Stimulated activated CD4-positive, alpha-beta T cell treated with anti-CD3 and anti-CD28 coated beads, TNF-alpha, amount 100 ng/mL, for 1 hour (primary cell): Measurements from ENCODE around the gene IL17REL.

ENCODE experiments used
- DNase-seq, 3 donors: peaks; one replicate each; pipeline ENCODE4 v3.0.0-alpha.2; 2020; ENCODE audit warnings: low read depth in 3 of 3, low spot score in 1 of 3

The IL17REL gene

DNA sequence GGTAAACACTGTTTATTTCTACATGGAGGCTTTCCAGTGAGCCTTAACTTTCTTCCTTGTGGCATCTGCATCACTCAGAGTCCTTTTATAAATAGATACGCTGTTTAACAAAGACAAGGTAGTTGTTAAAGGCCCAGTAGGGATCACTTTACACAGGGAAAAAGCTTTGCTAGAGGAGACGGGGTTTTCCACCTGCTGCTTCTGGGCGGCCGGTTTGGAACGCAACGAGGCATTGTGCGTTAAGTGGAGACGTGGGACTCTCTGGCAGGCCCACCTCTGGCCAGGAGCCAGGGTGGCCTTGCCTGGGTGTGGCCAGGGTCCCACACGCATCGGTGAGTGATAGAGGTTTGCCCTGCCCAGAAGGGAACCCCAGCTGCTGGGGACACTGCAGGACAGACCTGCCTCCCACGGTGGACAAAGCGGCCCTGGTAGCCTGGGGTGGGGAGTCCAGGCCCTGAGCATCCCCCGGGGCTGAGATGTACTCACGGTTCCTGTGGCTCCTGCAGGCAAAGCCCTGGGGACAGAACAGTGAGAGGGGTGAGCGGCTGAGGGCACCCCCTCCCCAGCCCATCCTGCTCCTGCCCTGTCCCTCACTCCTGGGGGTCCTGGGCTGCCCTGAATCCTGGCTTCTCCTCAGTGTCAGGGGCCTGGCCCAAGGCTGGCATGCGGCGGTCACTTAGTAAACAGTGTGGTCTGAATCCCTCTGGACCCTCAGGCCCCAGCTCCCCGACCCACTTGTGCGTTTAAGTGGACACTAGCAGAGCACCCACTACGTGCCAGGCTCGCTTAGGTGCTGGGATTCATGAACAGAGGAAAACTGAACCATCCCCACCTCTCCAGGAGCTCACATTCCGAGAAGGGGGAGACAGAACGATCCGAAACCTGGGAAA, 4.2 kb downstream of the IL17REL start:
- no peak for DNase-seq

DNA sequence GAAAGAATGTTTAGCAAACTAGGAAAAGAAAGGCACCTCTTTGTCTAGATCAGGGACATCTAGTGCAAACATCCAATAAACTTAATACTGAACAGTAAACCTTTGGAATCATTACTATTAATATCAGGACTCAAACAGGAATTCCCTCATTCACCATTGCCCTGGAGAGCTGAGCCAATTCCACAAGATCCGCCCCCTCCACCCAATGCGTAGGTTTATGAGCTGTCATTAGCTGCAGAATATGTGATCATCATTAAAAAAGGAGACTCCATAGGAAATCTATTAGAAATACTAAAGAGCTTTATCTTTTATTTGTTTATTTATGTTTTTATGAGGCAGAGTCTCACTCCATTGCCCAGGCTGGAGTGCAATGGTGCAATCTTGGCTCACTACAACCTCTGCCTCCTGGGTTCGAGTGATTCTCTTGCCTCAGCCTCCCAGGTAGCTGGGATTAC, 5.5 kb downstream of the IL17REL start:
- no peak for DNase-seq

DNA sequence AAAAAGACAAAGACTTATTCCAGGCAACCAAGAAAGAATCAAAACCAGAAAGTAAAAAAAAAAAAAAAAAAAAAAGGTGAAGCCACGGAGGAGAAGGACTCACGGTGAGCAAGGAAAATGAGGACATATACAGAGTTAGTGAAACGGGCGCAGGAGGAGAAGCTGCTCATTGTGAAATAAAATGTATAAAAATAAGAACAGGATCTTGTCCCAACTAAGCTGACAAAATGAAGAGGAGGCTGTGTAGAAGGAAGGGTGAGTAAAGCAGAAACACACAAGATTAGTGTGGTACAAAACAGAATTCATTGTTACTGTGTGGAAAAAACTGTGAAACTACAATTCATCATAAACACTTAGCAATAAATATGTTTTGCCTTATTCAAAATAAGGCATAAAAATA, 7.6 kb downstream of the IL17REL start:
- DNase-seq = no peak

DNA sequence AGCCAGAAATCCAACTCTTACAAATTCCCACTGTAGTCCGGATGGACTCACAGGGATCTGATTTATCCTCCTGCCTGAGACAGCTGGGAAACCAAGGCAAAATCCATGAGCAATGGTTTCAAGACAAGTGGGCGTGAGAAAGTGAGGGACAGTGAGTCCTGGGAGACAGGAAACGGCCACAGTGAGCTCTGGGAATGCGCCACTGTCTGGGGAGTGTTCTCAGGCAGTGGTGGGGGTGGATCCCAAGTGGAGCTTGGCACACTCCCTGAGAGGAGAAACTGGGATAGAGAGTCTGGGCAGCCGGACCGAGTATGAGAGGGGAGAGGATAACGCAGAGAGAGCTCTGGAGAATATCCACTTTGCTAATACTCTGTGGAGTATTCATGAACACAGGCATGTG, 9.8 kb downstream of the IL17REL start:
- DNase-seq = no peak

DNA sequence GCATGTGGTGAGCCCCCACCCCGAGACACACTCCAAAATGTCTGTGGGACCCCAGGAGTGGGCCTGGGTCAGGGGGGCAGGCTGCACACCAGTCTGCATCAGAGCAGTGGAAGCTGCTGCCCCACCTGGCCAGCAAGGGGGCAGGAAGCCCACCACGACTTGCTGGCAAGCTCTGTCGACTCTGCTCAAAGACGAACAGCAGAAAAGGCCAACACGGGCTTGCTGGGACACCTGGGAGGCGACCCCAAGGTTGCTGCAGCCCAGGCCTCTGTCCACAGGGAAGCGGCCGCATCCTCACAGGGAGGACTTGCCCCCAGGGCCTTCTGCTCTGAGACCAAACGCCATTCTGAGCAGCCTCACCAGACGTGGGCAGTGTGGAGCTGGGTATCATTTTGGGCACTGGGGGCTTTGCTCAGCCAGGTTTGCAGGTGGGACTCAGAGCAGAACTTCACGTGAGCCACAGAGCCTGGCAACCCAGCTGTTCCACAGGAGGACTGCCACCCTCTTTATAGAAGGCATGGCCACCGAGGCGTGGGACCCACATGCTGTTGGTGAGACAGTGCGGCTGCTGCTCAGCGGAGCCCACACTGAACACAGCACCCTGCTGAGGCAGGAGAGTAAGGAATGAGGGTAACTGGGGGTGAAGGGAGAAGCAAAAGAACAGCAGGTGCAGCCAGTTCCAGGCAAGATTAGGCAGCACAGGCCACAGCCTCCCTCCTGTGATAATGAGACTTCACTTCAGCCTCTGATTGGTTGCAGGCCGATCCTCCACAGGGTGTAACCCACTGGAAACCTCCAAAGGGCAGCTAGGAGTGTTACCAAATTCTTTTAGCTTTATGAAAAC, 11.0 kb downstream of the IL17REL start:
- no peak for DNase-seq

DNA sequence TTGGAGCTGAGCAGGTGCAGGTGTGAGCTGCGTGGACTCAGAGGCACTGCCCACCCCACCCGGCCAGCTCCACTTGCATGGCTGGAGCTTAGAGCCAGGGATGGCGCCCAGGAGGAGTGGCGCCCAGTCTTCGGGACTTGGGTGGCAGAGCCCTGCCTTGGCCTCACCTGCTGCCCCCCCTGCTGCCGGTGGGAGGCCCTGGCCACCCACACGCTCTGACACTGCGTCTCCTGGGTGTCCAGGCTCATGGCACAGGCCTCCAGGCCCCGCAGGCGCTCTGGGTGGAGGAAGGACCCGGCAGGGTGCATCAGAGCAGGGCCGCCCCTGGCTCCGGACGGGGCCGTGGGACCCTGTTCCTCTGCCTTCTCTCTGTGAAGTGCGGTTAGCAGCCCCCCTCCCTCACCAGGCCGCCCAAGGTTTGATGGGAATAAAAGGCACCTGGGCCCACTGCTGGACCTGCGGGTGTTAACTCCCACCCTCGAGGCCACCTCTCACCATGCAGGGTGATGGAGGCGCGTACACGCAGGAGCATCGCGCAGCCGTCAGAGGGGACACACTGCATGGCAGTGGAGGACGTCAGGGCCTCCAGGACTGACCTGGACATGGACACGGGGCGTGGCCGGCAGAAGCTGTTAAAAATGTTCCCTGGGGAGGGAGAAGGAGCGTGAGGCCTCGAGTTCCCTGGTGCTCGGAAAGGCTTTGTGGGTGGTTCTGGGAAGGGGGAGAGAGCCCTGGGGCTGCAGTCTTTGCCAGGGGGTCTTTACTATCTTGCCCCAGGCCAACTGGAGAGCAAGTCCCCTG, 11.8 kb downstream of the IL17REL start:
- no peak for DNase-seq

DNA sequence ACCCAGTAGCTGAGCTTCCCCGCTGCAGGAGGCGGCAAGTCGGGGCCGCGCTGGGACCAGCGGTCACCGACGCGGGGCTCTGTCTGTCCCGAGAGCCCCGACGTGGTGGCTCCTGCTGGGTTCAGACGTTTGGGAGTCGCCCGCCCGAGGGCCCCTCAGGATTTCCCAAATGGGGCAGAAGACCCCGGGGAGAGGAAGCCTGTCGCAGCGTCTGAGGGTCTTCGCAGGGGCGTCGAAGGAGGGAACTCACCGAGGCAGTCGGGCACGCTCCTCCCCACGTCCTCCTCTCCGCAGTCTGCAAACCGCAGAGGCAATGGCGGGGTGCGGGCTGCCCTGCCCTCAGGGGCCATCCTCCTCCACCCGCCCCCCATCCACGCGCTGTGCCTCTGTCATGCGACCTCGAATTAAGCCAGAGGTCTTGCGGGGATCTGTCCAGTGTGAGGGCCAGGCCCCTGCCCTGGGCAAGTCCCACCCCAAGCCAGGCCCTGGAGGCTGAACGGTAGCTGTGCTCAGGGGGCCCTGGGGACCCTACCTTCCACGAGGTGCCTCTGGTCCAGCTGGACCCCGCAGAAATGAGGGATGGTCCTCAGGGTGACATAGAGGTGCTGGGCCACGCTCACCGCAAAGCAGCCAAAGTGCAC, 12.5 kb downstream of the IL17REL start:
- no peak for DNase-seq

DNA sequence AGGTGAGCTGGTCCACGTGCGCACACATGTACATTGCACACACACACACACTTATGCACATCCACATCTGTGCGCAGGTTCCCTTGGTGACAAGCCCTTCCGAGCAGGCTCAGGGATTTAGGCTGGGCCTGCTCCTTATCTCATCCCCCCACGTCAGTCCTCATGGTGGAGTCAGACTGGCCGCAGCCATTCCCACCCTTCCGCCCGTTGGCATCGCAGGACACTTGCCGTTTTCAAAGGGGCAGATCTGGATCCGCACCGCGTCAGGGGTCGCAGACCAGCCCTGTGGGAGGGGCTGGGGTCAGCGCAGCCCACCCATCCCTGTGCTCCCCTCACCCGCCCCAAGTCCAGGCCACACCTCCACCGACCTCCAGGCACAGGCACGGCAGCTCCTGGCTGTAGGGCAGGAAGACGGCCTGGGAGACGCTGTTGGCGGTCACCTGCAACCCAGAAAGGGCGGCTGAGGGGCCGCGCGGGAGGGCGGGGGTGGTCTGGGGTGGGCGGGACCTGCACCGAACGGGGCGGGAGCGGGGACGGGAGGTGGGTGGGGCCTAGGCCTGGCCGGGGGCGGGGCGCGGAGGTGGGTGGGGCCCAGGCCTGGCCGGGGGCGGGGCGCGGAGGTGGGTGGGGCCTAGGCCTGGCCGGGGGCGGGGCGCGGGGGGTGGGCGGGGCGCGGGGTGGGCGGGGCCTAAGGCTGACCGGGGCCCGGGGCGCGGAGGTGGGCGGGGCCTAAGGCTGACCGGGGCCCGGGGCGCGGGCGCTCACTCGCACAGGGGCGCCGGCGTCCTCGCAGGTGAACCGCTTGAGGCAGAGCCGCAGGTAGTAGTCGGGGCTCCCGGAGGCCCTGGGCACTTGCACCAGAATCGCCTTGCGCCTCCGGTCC, 13.3 kb downstream of the IL17REL start:
- DNase-seq = no peak

DNA sequence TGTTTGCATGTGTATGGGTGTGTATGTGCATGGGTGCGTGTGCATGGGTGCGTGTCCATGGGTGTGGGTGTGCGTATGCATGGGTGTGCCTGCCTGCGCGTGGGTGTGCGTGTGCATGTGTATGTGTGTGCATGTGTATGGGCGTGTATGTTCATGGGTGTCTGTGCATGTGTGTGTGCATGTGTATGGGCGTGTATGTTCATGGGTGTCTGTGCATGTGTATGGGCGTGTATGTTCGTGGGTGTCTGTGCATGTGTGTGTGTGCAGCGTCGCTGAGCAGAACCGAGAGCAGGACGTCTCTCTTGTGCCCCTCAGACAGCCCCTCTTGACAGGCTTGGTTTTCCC, 13.9 kb downstream of the IL17REL start:
- DNase-seq = no peak

DNA sequence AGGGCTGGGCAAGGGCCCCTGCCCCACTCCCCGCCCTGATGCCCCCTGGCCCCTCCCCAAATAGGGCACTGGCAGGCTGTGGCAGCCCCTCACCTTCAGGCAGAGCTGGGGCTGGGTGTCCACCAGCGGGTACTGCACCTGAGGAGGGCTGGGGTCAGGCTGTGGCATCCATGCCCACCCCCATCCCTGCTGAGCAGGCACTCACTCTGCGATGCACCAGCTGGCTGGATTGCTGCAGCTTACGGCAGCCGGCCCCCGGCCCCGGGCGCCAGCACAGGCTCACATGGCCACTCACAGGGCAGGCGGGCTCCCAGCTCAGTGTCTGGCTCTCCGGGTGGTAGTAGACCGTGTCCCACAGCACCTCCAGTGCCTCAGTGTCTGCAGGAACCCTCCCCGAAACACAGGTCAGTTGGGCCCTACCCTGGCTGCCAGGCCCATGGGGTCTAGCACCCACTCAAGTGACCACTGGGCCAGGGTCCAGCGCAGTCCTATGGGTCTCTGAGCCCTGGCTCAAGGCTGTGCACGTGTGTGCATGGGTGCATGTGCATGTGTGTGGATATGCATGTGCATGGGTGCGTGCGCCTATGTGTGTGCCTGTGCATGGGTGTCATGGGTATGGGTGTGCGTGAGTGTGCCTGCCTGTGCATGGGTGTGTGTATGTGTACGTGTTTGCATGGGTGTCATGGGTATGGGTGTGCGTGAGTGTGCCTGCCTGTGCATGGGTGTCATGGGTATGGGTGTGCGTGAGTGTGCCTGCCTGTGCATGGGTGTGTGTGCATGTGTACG, 14.4 kb downstream of the IL17REL start:
- no peak for DNase-seq

DNA sequence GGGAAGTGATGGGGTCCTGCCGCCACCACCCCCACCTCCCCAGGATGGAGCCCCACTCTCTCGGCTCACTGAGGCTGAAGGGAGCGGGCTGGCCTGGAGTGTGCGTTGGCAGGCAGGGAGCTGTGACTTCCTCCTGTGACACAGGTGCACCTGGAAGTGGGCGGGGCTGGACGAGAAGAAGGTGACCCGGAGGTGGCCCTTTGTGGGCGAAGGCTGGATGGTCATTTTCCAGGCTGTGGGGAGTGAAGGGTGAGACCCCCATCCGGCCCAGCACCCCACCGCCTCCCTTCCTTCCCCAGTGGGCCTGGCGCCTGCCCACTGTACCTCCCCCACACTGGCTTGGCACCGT, 15.3 kb downstream of the IL17REL start:
- DNase-seq = no peak

DNA sequence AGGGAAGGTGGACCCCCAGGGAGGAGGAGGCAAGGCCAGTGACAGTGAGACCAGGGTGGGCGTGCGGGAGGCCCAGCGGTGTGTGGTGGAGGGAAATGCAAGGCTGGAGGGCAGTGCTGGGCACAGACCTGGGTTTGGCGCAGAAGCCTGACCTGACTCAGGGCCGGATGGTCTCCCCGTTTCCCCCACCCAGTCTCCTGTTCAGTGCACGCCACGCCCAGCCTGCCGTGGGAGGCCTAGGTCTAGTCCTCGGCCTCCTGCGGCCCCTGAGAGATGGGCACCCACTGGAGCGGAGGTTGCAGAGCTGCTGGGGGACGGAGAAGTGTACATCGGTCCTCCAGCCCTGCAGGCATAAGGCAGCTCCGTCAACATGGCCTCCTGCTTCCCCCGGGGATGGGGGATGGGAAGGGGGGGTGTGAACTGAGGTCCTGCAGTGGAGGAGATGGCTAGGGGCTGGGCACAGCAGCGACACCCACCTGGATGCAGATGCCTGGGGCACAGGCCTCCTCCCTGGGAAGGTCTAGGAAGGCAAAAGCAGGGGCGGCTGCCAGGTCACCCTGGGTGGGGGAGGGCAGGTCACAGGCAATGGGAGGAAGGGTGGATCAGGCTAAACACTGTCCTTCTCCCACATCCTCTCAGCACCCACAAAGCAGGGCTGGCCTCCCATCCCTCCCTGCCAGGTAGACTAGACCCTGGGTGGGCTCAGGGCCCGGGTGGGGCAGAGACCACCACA, 15.9 kb downstream of the IL17REL start:
- no peak for DNase-seq

DNA sequence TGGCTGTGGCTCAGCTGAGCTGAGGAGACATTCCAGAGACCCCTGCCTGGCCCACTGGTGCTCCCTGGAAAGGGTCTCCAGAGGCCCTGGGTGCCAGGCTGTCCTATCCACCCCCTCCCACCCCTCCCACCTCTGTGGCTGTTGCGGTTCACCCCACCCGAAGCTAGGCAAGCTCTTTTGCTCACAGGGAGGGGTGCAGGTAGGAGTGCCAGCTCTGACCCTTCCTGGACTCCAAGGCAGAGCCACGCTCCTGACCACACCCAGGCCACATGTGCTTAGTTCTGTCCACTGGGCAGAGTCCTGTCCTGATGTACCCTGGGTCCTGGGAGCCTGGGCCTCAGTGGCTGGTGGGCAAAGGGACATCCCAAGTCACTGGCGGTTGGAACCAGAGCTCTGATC, 16.4 kb downstream of the IL17REL start:
- no peak for DNase-seq

DNA sequence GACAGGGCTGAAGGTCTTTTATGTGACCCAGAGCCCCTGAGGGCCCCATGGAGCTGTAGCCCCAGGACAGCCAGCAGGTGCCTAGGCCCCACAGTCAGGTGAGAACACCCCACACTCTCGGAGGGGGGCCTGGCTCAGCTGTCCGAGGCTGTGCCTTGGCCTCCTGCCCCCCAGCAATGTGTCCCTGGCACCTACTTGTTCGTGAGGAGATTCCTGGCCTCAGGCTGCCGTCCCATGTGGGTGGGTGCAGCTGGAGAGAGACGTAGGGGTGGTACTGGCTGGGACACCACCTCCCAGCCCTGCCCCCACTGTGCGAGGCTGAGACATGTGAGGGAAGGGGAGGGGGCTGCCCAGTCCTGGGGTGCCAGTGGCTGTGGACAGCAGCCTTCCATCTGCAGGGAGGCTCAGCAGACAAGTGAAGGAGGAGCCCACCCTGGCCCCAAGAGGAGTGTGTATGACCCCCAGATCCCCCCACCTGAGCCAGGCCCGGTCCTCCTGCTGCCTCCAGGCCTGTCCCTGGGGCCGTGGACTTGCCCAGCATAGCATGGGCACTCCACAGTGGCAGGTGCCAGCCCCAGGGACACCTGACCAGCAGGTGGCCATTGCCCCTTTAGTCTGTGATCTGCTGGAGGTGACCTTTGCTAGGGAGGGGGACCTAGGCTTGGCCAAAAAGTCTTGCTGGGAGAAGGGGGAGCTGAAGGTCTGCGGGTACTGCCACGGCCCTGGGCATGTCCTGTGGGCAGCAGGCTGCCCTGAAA, 17.0 kb downstream of the IL17REL start:
- DNase-seq = no peak

DNA sequence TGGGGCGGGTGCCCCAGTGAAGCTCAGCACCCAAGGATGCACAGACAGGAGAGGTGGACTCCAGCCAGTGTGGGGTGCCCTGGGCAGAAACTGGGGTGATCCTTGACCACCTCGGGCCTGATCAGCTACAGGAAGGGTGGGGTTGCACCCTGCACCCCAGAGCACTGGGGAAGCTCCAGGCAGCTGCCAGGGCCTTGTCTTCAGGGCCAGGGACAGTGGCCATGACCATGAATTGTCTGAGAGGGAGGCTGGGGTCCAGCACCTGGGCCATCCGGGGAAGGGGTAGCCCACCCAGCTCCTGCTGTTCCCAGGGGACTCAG, 17.6 kb downstream of the IL17REL start:
- no peak for DNase-seq

DNA sequence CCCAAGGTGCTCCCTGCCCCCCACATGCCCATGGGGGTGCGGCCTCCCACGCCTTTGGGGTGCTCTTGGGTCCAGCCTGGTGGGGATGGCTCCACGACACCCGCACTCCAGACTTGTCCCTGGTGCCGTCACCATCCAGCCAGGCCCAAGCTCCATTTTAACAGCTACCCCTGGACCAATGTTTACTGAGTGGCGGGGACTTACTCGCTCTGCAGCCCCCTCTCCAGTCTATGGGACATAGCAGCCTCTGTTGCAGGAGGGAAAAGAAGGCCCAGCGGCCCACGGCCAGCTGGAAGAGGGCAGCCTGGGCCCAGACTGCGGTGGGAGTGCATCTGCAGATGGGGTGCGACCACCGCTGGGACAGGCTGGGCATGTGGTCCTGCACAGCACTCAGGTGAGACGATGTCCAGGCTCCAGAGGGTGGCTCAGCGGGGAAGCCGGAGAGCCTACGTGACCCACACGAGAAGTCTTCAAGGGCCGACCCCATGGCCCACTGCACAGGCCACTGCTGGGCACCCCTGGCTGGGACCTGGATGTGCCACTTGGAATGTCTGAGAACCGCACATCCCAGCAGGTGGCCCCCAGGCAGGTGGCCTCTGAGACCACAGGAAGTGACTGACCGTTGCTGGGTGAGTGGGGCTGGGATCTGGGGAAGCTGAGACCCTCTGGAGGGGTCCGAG, 18.1 kb downstream of the IL17REL start:
- DNase-seq = no peak

DNA sequence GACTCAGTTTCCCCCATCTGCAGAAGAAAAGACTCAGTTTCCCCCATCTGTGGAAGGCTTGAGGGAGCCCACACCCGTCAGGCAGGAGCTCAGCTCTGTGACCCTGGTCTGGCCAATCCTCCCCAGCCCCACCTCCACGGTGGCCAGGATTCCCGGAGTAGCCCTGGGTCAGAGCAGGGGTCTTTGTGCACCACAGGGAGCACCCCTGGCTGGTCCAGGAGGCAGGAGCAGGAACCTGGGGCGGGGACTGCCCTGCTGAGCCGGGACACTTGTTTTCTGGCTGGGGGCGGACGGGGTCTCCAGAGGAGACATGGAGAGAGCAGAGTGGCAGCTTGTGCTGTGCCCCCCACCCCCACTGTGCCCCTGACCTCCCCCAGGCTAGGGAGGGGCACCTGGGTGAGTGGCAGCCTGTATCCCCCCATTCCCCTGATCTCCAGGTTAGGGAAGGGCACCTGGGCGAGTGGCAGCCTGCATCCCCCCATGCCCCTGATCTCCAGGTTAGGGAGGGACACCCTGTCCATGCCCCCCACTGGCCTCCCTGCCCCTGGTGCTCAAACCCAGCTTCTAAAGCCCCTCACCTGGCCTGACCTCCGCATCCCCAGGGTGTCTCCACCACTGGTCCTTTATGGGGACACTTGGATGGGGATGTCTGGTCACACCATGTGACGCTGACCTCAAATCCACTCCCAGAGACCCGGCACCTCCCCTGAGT, 18.8 kb downstream of the IL17REL start:
- no peak for DNase-seq
